Type B pancreatic cell (in vitro differentiated cells): ENCODE results near the gene PNLIPRP1. TPM values are rescaled to one million over a fixed set of nuclear protein-coding genes. Genes with fewer than 3 reads are reported as not detected.

Experiments
- DNase-seq: peaks from one replicate; pipeline ENCODE4 v3.0.0; 2021; ENCODE audit warnings: mixed read lengths; ENCODE audit not compliant: unreplicated experiment; ENCODE audit errors: extremely low spot score
- H3K27ac Mint-ChIP-seq: 2 replicates; pipeline ENCODE4 v1.8.0; 2021; ENCODE audit warnings: mild to moderate bottlenecking, mixed read lengths
- H3K27me3 Mint-ChIP-seq: 2 replicates; pipeline ENCODE4 v1.8.0; 2021; ENCODE audit warnings: mixed read lengths
- H3K36me3 Mint-ChIP-seq: 2 replicates; pipeline ENCODE4 v1.8.0; 2021; ENCODE audit warnings: mixed read lengths
- H3K4me1 Mint-ChIP-seq: one replicate; pipeline ENCODE4 v1.8.0; 2021; ENCODE audit warnings: mixed read lengths; ENCODE audit not compliant: unreplicated experiment
- H3K4me3 Mint-ChIP-seq: 2 replicates; pipeline ENCODE4 v1.8.0; 2021; ENCODE audit warnings: mild to moderate bottlenecking, mixed read lengths
- H3K9me3 Mint-ChIP-seq: 2 replicates; pipeline ENCODE4 v1.8.0; 2021; ENCODE audit warnings: mixed read lengths
- CTCF ChIP-seq: fragments of 200-600 bp; sonication (generic); conservative IDR thresholded peaks from 2 replicates; pipeline ENCODE4 v1.5.0; 2021; ENCODE audit warnings: antibody characterized with exemption, mild to moderate bottlenecking
- total RNA-seq: library from RNA; stranded (reverse); gene quantifications from 2 replicates; pipeline ENCODE4 v1.2.1, GENCODE V29; 2021; ENCODE audit warnings: low replicate concordance

Gene PNLIPRP1
- total RNA-seq, 1 donor from 2014 or later, result not detected

GRCh38 chr10:116602648-116603400 lies 12.1 kb downstream of the PNLIPRP1 start:
- H3K27me3 Mint-ChIP-seq, result peaks cover 13% of the 10 kb centered on the region
- TF ChIP-seq CTCF, result no peak
- no peaks in the 10 kb centered on the region for H3K9me3 Mint-ChIP-seq
- H3K4me3 Mint-ChIP-seq, result no peak overlapping the region
- H3K36me3 Mint-ChIP-seq, result no peaks in the 10 kb centered on the region
- no peak overlapping the region for H3K27ac Mint-ChIP-seq
- no peaks in the 10 kb centered on the region for H3K4me1 Mint-ChIP-seq
- no peak for DNase-seq

GRCh38 chr10:116606061-116606483 lies 15.3 kb downstream of the PNLIPRP1 start:
- Mint-ChIP-seq H3K27me3 (peaks cover 10% of the 10 kb centered on the region), H3K9me3 (no peaks in the 10 kb centered on the region), H3K4me1 (no peaks in the 10 kb centered on the region), H3K27ac (no peak overlapping the region), H3K36me3 (no peaks in the 10 kb centered on the region), H3K4me3 (no peak overlapping the region)
- no peak for TF ChIP-seq CTCF
- DNase-seq, result no peak

GRCh38 chr10:116607336-116607735 lies 16.6 kb downstream of the PNLIPRP1 start:
- peak overlapping the region; percentile 0 for H3K4me3 Mint-ChIP-seq
- peaks cover 5% of the 10 kb centered on the region for H3K27me3 Mint-ChIP-seq
- no peak for TF ChIP-seq CTCF
- no peaks in the 10 kb centered on the region for H3K4me1 Mint-ChIP-seq
- no peak overlapping the region for H3K27ac Mint-ChIP-seq
- no peaks in the 10 kb centered on the region for H3K9me3 Mint-ChIP-seq
- no peak for DNase-seq
- H3K36me3 Mint-ChIP-seq, result no peaks in the 10 kb centered on the region

- Mint-ChIP-seq H3K4me3 (peak overlapping the region; percentile 84), H3K27me3 (peaks cover 9% of the 10 kb centered on the region), H3K9me3 (peaks cover 3% of the 10 kb centered on the region), H3K27ac (no peak overlapping the region), H3K4me1 (no peaks in the 10 kb centered on the region), H3K36me3 (no peaks in the 10 kb centered on the region)
- no peak for DNase-seq
- no peak for TF ChIP-seq CTCF
Observed at GRCh38 chr10:116608686-116609594, 18.2 kb downstream of the PNLIPRP1 start.

- TF ChIP-seq CTCF, result no peak
- Mint-ChIP-seq H3K4me3 (no peak overlapping the region), H3K9me3 (peaks cover 10% of the 10 kb centered on the region), H3K4me1 (no peaks in the 10 kb centered on the region), H3K27me3 (peaks cover 9% of the 10 kb centered on the region), H3K36me3 (no peaks in the 10 kb centered on the region), H3K27ac (no peak overlapping the region)
- no peak for DNase-seq
Observed at GRCh38 chr10:116610443-116611152, 19.8 kb downstream of the PNLIPRP1 start.
